K562 (cell line): Measurements from ENCODE around the gene MS4A1. TPM values are rescaled to one million over a fixed set of nuclear protein-coding genes. Genes with fewer than 3 reads are reported as not detected.

Experiments
- ATAC-seq: fragments of 200-7000 bp; cut with Tn5 transposase; 3 replicates; pipeline ENCODE4 v1.9.1; 2020; ENCODE audit warnings: moderate library complexity
- BruUV-seq: library from RNA; stranded (reverse); fragments of 400-500 nt; replicated peaks from 2 replicates; lab custom pipeline; 2021; lab: Mats Ljungman, UMichigan
- CTCF ChIA-PET: fragments of 300-600 bp; formaldehyde crosslinking; extraction: SDS; loops from one replicate; lab custom pipeline; 2021; ENCODE audit warnings: low intra/inter-chr PET ratio; lab: Yijun Ruan, JAX
- POLR2A ChIA-PET: fragments of 300-600, 350-650 bp; sonication (Branson Sonifier 250); formaldehyde crosslinking; extraction: SDS; loops from one replicate; lab custom pipeline; 2021; ENCODE audit warnings: antibody characterized with exemption, inconsistent platforms; lab: Yijun Ruan, JAX
- DNase-seq, 4 experiments: peaks; one replicate each; pipeline versions ENCODE4 v3.0.0 to v3.0.0-alpha.2; 2011 to 2018; ENCODE audit warnings: low spot score in 3 of 4, mixed read lengths in 3 of 4; ENCODE audit errors: extremely low read depth in 1 of 4
- FAIRE-seq: peaks from 2 replicates; lab custom pipeline; 2011; peaks lifted over from hg19 to GRCh38; lab: Jason Lieb, UNC
- H2AFZ ChIP-seq: 2 replicates; pipeline ENCODE4 v1.6.0; 2011; ENCODE audit warnings: low read depth, low read length, control low read depth, inconsistent platforms
- H3K27ac ChIP-seq: fragments of 200-600 bp; 3 replicates; pipeline ENCODE4 v1.8.0; 2011; ENCODE audit warnings: low read depth, mild to moderate bottlenecking, control low read depth, inconsistent platforms, low read length, moderate library complexity, mixed read lengths; ENCODE audit errors: extremely low read depth
- H3K27me3 ChIP-seq, 2 experiments: fragments of 300-600 bp in 1 of 2; 2 replicates in 1 of 2; 3 replicates in 1 of 2; pipeline versions ENCODE4 v1.6.0 to v1.8.0; 2011; ENCODE audit warnings: inconsistent platforms in 2 of 2, low read length in 2 of 2, mild to moderate bottlenecking in 1 of 2, mixed read lengths in 1 of 2, moderate library complexity in 1 of 2; ENCODE audit not compliant: control insufficient read depth in 2 of 2, insufficient read depth in 2 of 2
- H3K36me3 ChIP-seq: fragments of 300-600 bp; 3 replicates; pipeline ENCODE4 v1.8.0; 2011; ENCODE audit warnings: mild to moderate bottlenecking, low read length, inconsistent platforms; ENCODE audit not compliant: control insufficient read depth, insufficient read depth
- H3K4me1 ChIP-seq, 2 experiments: fragments of 200-600 bp in 1 of 2; replicated peaks in 1 of 2; 2 replicates in 1 of 2; 3 replicates in 1 of 2; pipeline versions ENCODE4 v1.5.1 to v1.8.0; 2011; ENCODE audit warnings: inconsistent platforms in 2 of 2, low read length in 2 of 2, mild to moderate bottlenecking in 1 of 2, mixed read lengths in 1 of 2, moderate library complexity in 1 of 2; ENCODE audit not compliant: control insufficient read depth in 2 of 2, insufficient read depth in 2 of 2
- H3K4me2 ChIP-seq: 2 replicates; pipeline ENCODE4 v1.6.1; 2011; ENCODE audit warnings: low read length, control low read depth, inconsistent platforms, mixed read lengths; ENCODE audit not compliant: insufficient read depth
- H3K4me3 ChIP-seq: fragments of 200-600 bp; sonication (generic), shearing (Covaris generic); 2 replicates; pipeline ENCODE4 v1.5.1; 2016; ENCODE audit warnings: control low read depth, inconsistent platforms
- H3K79me2 ChIP-seq: fragments of 200-600 bp; 3 replicates; pipeline ENCODE4 v1.8.0; 2011; ENCODE audit warnings: low read length, inconsistent platforms; ENCODE audit not compliant: control insufficient read depth, insufficient read depth
- H3K9ac ChIP-seq, 2 experiments: 2 replicates each; pipeline versions ENCODE4 v1.6.0 to v1.6.1; 2011; ENCODE audit warnings: low read depth in 2 of 2, low read length in 2 of 2, control low read depth in 1 of 2, inconsistent platforms in 1 of 2, mild to moderate bottlenecking in 1 of 2, mixed read lengths in 1 of 2; ENCODE audit not compliant: insufficient read depth in 1 of 2
- H3K9me1 ChIP-seq: one replicate; pipeline ENCODE4 v1.6.0; 2011; ENCODE audit warnings: inconsistent platforms, mild to moderate bottlenecking, low read length, moderate library complexity; ENCODE audit not compliant: control insufficient read depth, insufficient read depth
- H3K9me3 ChIP-seq: replicated peaks from 2 replicates; pipeline ENCODE4 v1.5.1; 2011; ENCODE audit warnings: low read depth, low read length, inconsistent platforms; ENCODE audit not compliant: control insufficient read depth, insufficient read depth
- H4K20me1 ChIP-seq: replicated peaks from 2 replicates; pipeline ENCODE4 v1.6.1; 2011; ENCODE audit warnings: low read length, inconsistent platforms, mixed read lengths; ENCODE audit not compliant: control insufficient read depth, insufficient read depth
- CAMTA2 ChIP-seq: fragments of 250-450 bp; sonication (Bioruptor Pico); conservative IDR thresholded peaks from 2 replicates; pipeline ENCODE4 v1.5.1; 2022
- CSDE1 ChIP-seq, 2 experiments: fragments of 450-650 bp; IDR thresholded peaks; 2 replicates each; pipeline ENCODE4 v1.6.1; 2016; ENCODE audit warnings: mild to moderate bottlenecking in 1 of 2
- E2F3 ChIP-seq: fragments of 250-450 bp; sonication (Bioruptor Pico); IDR thresholded peaks from 2 replicates; pipeline ENCODE4 v1.4.0; 2020; ENCODE audit warnings: mild to moderate bottlenecking
- ELK3 ChIP-seq: fragments of 450-650 bp; formaldehyde crosslinking; IDR thresholded peaks from 2 replicates; pipeline ENCODE4 v1.4.0; 2020; ENCODE audit warnings: mild to moderate bottlenecking
- HMGXB4 ChIP-seq: sonication (generic); formaldehyde crosslinking; IDR thresholded peaks from 2 replicates; pipeline ENCODE4 v1.8.1; 2023; ENCODE audit warnings: mild to moderate bottlenecking, missing genetic modification reagents
- HOMEZ ChIP-seq: fragments of 250-450 bp; sonication (Bioruptor Pico); IDR thresholded peaks from 2 replicates; pipeline ENCODE4 v1.4.0; 2020; ENCODE audit warnings: mild to moderate bottlenecking, moderate library complexity
- ILF3 ChIP-seq: fragments of 450-650 bp; IDR thresholded peaks from 2 replicates; pipeline ENCODE4 v1.6.1; 2018; ENCODE audit warnings: antibody characterized with exemption, mild to moderate bottlenecking, moderate library complexity, borderline replicate concordance
- NFIC ChIP-seq: fragments of 450-650 bp; IDR thresholded peaks from 2 replicates; pipeline ENCODE4 v1.6.1; 2017; ENCODE audit warnings: mild to moderate bottlenecking, inconsistent platforms
- NFRKB ChIP-seq: fragments of 450-650 bp; IDR thresholded peaks from 2 replicates; pipeline ENCODE4 v1.6.1; 2016; ENCODE audit warnings: low read depth
- NKRF ChIP-seq: fragments of 450-650 bp; IDR thresholded peaks from 2 replicates; pipeline ENCODE4 v1.6.1; 2016; ENCODE audit warnings: borderline replicate concordance
- PURB ChIP-seq: sonication (generic); formaldehyde crosslinking; IDR thresholded peaks from 2 replicates; pipeline ENCODE4 v1.9.0; 2021; ENCODE audit warnings: low read depth, mild to moderate bottlenecking, missing genetic modification reagents
- RBM39 ChIP-seq: fragments of 200-400 bp; formaldehyde crosslinking; optimal IDR thresholded peaks from 2 replicates; pipeline ENCODE3; 2018; ENCODE audit warnings: low read depth, low read length
- SMC3 ChIP-seq: conservative IDR thresholded peaks from 2 replicates; pipeline ENCODE4 v1.6.1; 2011; ENCODE audit warnings: low read depth, low read length, improper control_type of control experiment; ENCODE audit not compliant: insufficient read depth
- U2AF1 ChIP-seq: fragments of 200-400 bp; formaldehyde crosslinking; optimal IDR thresholded peaks from 2 replicates; pipeline ENCODE3; 2017; ENCODE audit warnings: mild to moderate bottlenecking, low read depth, low read length, moderate library complexity
- XRCC4 ChIP-seq: IDR thresholded peaks from one replicate; pipeline ENCODE4 v1.6.1; 2011; ENCODE audit not compliant: insufficient read depth, insufficient read length; ENCODE audit errors: extremely low read depth
- ZFP1 ChIP-seq: fragments of 450-650 bp; formaldehyde crosslinking; IDR thresholded peaks from 2 replicates; pipeline ENCODE4 v1.4.0; 2020; ENCODE audit warnings: mild to moderate bottlenecking, mixed read lengths
- ZNF316 ChIP-seq: fragments of 450-650 bp; IDR thresholded peaks from 2 replicates; pipeline ENCODE4 v1.6.1; 2016
- WGBS: fragments of 100-300 bp; shearing (Covaris generic); methylation state at CpG from one replicate; pipeline ENCODE4 v1.1.6; 2016; ENCODE audit warnings: low coverage, mixed read lengths; ENCODE audit not compliant: insufficient coverage; ENCODE audit errors: missing lambda C conversion rate; 5-methylcytosine and 5-hydroxymethylcytosine counted together
- in situ Hi-C: fragments of 300-500 bp; cut with MboI; formaldehyde crosslinking; loops from 4 replicates; pipeline ENCODE4 v1.15.0; 2018; ENCODE audit warnings: inconsistent platforms, mixed read lengths
- intact Hi-C: fragments of 100-400 bp; cut with micrococcal nuclease; formaldehyde crosslinking; loops from 2 replicates; pipeline ENCODE4 v1.14.2; 2022
- polyA plus RNA-seq, 8 experiments: library from polyadenylated mRNA; depleted of rRNA in 4 of 8; stranded (reverse) in 5 of 8; unstranded in 3 of 8; fragments of >200 nt; fragmentation: Nextera tagmentation in 2 of 8; fragmentation: Illumina TruSeq in 1 of 8; extraction: Ambion mirVana in 2 of 8; extraction: Trizol in 1 of 8; gene quantifications; 2 replicates each; pipeline versions ENCODE4 v1.2.1 to v1.2.3, GENCODE V29; 2011 to 2014; ENCODE audit warnings: inconsistent platforms in 1 of 8, missing spikeins in 1 of 8
- total RNA-seq, 7 experiments: library from RNA; depleted of rRNA in 6 of 7; stranded (reverse); fragments of >200 nt in 6 of 7; fragmentation: Illumina TruSeq in 2 of 7; extraction: Trizol in 2 of 7; gene quantifications; 2 replicates each; pipeline versions ENCODE4 v1.2.1 to v1.2.3, GENCODE V29; 2011 to 2021; ENCODE audit warnings: low replicate concordance in 1 of 7

The MS4A1 gene
- total and polyA plus RNA-seq, 9 of the 15 experiments (the other 6 are each of a cell fraction or from before 2014, with no cell fraction given), result 0.01 to 0.24 (median 0.03) TPM; not detected in 5

- no TSS peak for BruUV-seq
- no peak for ATAC-seq
- Histone ChIP-seq H3K4me2 (no peak overlapping the region), H3K9ac (no peak overlapping the region), H3K9me3 (no peaks in the 10 kb centered on the region), H4K20me1 (no peaks in the 10 kb centered on the region), H3K4me3 (no peak overlapping the region), H3K4me1 (no peaks in the 10 kb centered on the region), H2AFZ (no peak overlapping the region), H3K27ac (no peak overlapping the region), H3K9me1 (no peaks in the 10 kb centered on the region), H3K27me3 (no peaks in the 10 kb centered on the region), H3K36me3 (no peaks in the 10 kb centered on the region), H3K79me2 (no peaks in the 10 kb centered on the region)
- 0% methylated on average over 2 of the region's 2 CpGs for WGBS
- intact Hi-C loops, result no loop called here
- ChIA-PET POLR2A (no interaction called here), CTCF (interaction anchor here (0.7 kb wide), 1 partner anchor 12 kb away, joined by 3 read pairs; no protein-coding TSS in a partner anchor)
- in situ Hi-C loops, result no loop called here
- FAIRE-seq, result no peak
- DNase-seq, result no peak
- TF ChIP-seq CAMTA2 (CRISPR knock-in tag) (no peak), ELK3 (no peak), XRCC4 (no peak), ZNF316 (no peak), NKRF (no peak), ZFP1 (CRISPR knock-in tag) (no peak), E2F3 (CRISPR knock-in tag) (no peak), CSDE1 (IDR thresholded peaks at IDR 0.05) (no peak), NFRKB (no peak), HOMEZ (CRISPR knock-in tag) (no peak), U2AF1 (no peak), SMC3 (no peak), RBM39 (no peak), HMGXB4 (no peak), NFIC (no peak), PURB (CRISPR knock-in tag) (no peak), ILF3 (no peak)
These were observed 35.6 kb upstream of the MS4A1 start for GRCh38 chr11:60420015-60420414.
